Esophagus mucosa (tissue), 1 donor: ENCODE measurements around the gene ATP5F1D. TPM values are rescaled to one million over a fixed set of nuclear protein-coding genes. Genes with fewer than 3 reads are reported as not detected.

Experiments used
- total RNA-seq: library from RNA; stranded (reverse); gene quantifications from one replicate; pipeline ENCODE4 v1.2.4, GENCODE V29; 2023
- donor health status: DM: yes; HTN: yes; CAD: no.

ATP5F1D gene
- total RNA-seq, 1 donor from 2014 or later: 251 TPM

Other genes with a start within 250 kb of the ATP5F1D start
- gene GRIN3B, start 241.3 kb upstream of the ATP5F1D start, total RNA-seq: not detected
- 72.3 TPM for gene TMEM259, start 220.6 kb upstream of the ATP5F1D start, total RNA-seq
- not detected for gene RNU6-2, start 220.2 kb upstream of the ATP5F1D start, total RNA-seq
- 183 TPM for gene CNN2, start 215.1 kb upstream of the ATP5F1D start, total RNA-seq
- 24.8 TPM for gene ABCA7, start 201.6 kb upstream of the ATP5F1D start, total RNA-seq
- 5.1 TPM for gene ARHGAP45, start 174.6 kb upstream of the ATP5F1D start, total RNA-seq
- gene POLR2E, start 146.4 kb upstream of the ATP5F1D start, total RNA-seq: 139 TPM
- 138 TPM for gene GPX4, start 137.8 kb upstream of the ATP5F1D start, total RNA-seq
- 67.5 TPM for gene SBNO2, start 67.5 kb upstream of the ATP5F1D start, total RNA-seq
- gene STK11, start 36.0 kb upstream of the ATP5F1D start, total RNA-seq: 35.0 TPM
- gene CBARP, start 3.7 kb upstream of the ATP5F1D start, total RNA-seq: 2.0 TPM
- gene MIDN, start 6.8 kb downstream of the ATP5F1D start, total RNA-seq: 99.3 TPM
- 172 TPM for gene CIRBP, start 27.6 kb downstream of the ATP5F1D start, total RNA-seq
- gene FAM174C, start 33.8 kb downstream of the ATP5F1D start, total RNA-seq: 41.2 TPM
- gene EFNA2, start 44.1 kb downstream of the ATP5F1D start, total RNA-seq: 0.40 TPM
- gene NDUFS7, start 142.2 kb downstream of the ATP5F1D start, total RNA-seq: 120 TPM
- 19.2 TPM for gene GAMT, start 159.8 kb downstream of the ATP5F1D start, total RNA-seq
- 91.6 TPM for gene DAZAP1, start 165.8 kb downstream of the ATP5F1D start, total RNA-seq
- gene RPS15, start 196.6 kb downstream of the ATP5F1D start, total RNA-seq: 1,167 TPM
- gene APC2, start 208.4 kb downstream of the ATP5F1D start, total RNA-seq: 0.48 TPM
- 19.2 TPM for gene C19orf25, start 237.5 kb downstream of the ATP5F1D start, total RNA-seq
- gene PCSK4, start 248.6 kb downstream of the ATP5F1D start, total RNA-seq: 1.2 TPM
- 8.5 TPM for gene REEP6, start 249.4 kb downstream of the ATP5F1D start, total RNA-seq